OCI-LY7 (cell line): Measurements from ENCODE around the gene DST.

ENCODE experiments used
- EZH2phosphoT487 ChIP-seq: fragments of 200-600 bp; sonication (generic); IDR thresholded peaks from 2 replicates; pipeline ENCODE4 v1.6.1; 2018; ENCODE audit warnings: low read depth, borderline replicate concordance, mild to moderate bottlenecking, mixed run types, antibody characterized with exemption, low read length, moderate library complexity, mixed read lengths
- TF ChIP-seq, protein P1 (sequence below): fragments of 200-600 bp; sonication (generic); conservative IDR thresholded peaks from 2 replicates; pipeline ENCODE4 v1.5.1; 2014; ENCODE audit warnings: mild to moderate bottlenecking, antibody characterized with exemption, low read length, moderate library complexity, mixed read lengths

GRCh38 chr6:56541741-56542360 is 100.8 kb downstream of the DST start:
- TF ChIP-seq, protein P1, sequence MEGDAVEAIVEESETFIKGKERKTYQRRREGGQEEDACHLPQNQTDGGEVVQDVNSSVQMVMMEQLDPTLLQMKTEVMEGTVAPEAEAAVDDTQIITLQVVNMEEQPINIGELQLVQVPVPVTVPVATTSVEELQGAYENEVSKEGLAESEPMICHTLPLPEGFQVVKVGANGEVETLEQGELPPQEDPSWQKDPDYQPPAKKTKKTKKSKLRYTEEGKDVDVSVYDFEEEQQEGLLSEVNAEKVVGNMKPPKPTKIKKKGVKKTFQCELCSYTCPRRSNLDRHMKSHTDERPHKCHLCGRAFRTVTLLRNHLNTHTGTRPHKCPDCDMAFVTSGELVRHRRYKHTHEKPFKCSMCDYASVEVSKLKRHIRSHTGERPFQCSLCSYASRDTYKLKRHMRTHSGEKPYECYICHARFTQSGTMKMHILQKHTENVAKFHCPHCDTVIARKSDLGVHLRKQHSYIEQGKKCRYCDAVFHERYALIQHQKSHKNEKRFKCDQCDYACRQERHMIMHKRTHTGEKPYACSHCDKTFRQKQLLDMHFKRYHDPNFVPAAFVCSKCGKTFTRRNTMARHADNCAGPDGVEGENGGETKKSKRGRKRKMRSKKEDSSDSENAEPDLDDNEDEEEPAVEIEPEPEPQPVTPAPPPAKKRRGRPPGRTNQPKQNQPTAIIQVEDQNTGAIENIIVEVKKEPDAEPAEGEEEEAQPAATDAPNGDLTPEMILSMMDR = no peak
- TF ChIP-seq EZH2phosphoT487 = no peak
